ENCODE measurements around the gene DLGAP1.

DLGAP1 gene

GRCh38 chr18:3554811-3555427, 900.2 kb downstream of the DLGAP1 start:
- Histone ChIP-seq H3K27me3 (ENCODE audit: control insufficient read depth in 1 of 2, insufficient read depth in 2 of 2, low read length in 2 of 2) (no peaks in the 10 kb centered on the region), H3K4me3 (ENCODE audit: low read length in 2 of 2) (no peak overlapping the region), H3K36me3 (ENCODE audit: control insufficient read depth in 2 of 2, insufficient read depth in 2 of 2, low read length in 2 of 2) (no peaks in the 10 kb centered on the region), H3K4me1 (ENCODE audit: control insufficient read depth, insufficient read depth, low read length) (no peaks in the 10 kb centered on the region), H3K9ac (ENCODE audit: low read length in 2 of 2) (no peak overlapping the region), H3K9me3 (ENCODE audit: control insufficient read depth in 2 of 2, low read length in 2 of 2) (no peaks in the 10 kb centered on the region), H3K27ac (ENCODE audit: low read length) (no peak overlapping the region)

GRCh38 chr18:3554091-3554601, 901.0 kb downstream of the DLGAP1 start:
- Histone ChIP-seq H3K27me3 (ENCODE audit: control insufficient read depth in 1 of 2, insufficient read depth in 2 of 2, low read length in 2 of 2) (no peaks in the 10 kb centered on the region), H3K4me1 (ENCODE audit: control insufficient read depth, insufficient read depth, low read length) (no peaks in the 10 kb centered on the region), H3K36me3 (ENCODE audit: control insufficient read depth in 2 of 2, insufficient read depth in 2 of 2, low read length in 2 of 2) (no peaks in the 10 kb centered on the region), H3K4me3 (ENCODE audit: low read length in 2 of 2) (no peak overlapping the region), H3K9ac (ENCODE audit: low read length in 2 of 2) (no peak overlapping the region), H3K27ac (ENCODE audit: low read length) (no peak overlapping the region), H3K9me3 (ENCODE audit: control insufficient read depth in 2 of 2, low read length in 2 of 2) (no peaks in the 10 kb centered on the region)

GRCh38 chr18:3552305-3552704, 902.8 kb downstream of the DLGAP1 start:
- no peak overlapping the region for H3K4me3 ChIP-seq (ENCODE audit: low read length in 2 of 2)
- H3K9ac ChIP-seq (ENCODE audit: low read length in 2 of 2), result no peak overlapping the region
- no peak overlapping the region for H3K27ac ChIP-seq (ENCODE audit: low read length)
- H3K9me3 ChIP-seq (ENCODE audit: control insufficient read depth in 2 of 2, low read length in 2 of 2), result no peaks in the 10 kb centered on the region
- no peaks in the 10 kb centered on the region for H3K4me1 ChIP-seq (ENCODE audit: control insufficient read depth, insufficient read depth, low read length)
- no peaks in the 10 kb centered on the region for H3K27me3 ChIP-seq (ENCODE audit: control insufficient read depth in 1 of 2, insufficient read depth in 2 of 2, low read length in 2 of 2)
- H3K36me3 ChIP-seq (ENCODE audit: control insufficient read depth in 2 of 2, insufficient read depth in 2 of 2, low read length in 2 of 2), result no peaks in the 10 kb centered on the region

GRCh38 chr18:3547891-3548615, 907.1 kb downstream of the DLGAP1 start:
- Histone ChIP-seq H3K9ac (ENCODE audit: low read length in 2 of 2) (no peak overlapping the region), H3K36me3 (ENCODE audit: control insufficient read depth in 2 of 2, insufficient read depth in 2 of 2, low read length in 2 of 2) (no peaks in the 10 kb centered on the region), H3K4me3 (ENCODE audit: low read length in 2 of 2) (no peak overlapping the region), H3K27me3 (ENCODE audit: control insufficient read depth in 1 of 2, insufficient read depth in 2 of 2, low read length in 2 of 2) (no peaks in the 10 kb centered on the region), H3K9me3 (ENCODE audit: control insufficient read depth in 2 of 2, low read length in 2 of 2) (no peaks in the 10 kb centered on the region), H3K4me1 (ENCODE audit: control insufficient read depth, insufficient read depth, low read length) (no peaks in the 10 kb centered on the region), H3K27ac (ENCODE audit: low read length) (no peak overlapping the region)

GRCh38 chr18:3546106-3546505, 909.0 kb downstream of the DLGAP1 start:
- Histone ChIP-seq H3K4me1 (ENCODE audit: control insufficient read depth, insufficient read depth, low read length) (no peaks in the 10 kb centered on the region), H3K9me3 (ENCODE audit: control insufficient read depth in 2 of 2, low read length in 2 of 2) (no peaks in the 10 kb centered on the region), H3K27me3 (ENCODE audit: control insufficient read depth in 1 of 2, insufficient read depth in 2 of 2, low read length in 2 of 2) (no peaks in the 10 kb centered on the region), H3K9ac (ENCODE audit: low read length in 2 of 2) (no peak overlapping the region), H3K27ac (ENCODE audit: low read length) (no peak overlapping the region), H3K36me3 (ENCODE audit: control insufficient read depth in 2 of 2, insufficient read depth in 2 of 2, low read length in 2 of 2) (no peaks in the 10 kb centered on the region), H3K4me3 (ENCODE audit: low read length in 2 of 2) (no peak overlapping the region)

GRCh38 chr18:3544537-3544936, 910.6 kb downstream of the DLGAP1 start:
- Histone ChIP-seq H3K9me3 (ENCODE audit: control insufficient read depth in 2 of 2, low read length in 2 of 2) (no peaks in the 10 kb centered on the region), H3K9ac (ENCODE audit: low read length in 2 of 2) (no peak overlapping the region), H3K27me3 (ENCODE audit: control insufficient read depth in 1 of 2, insufficient read depth in 2 of 2, low read length in 2 of 2) (no peaks in the 10 kb centered on the region), H3K27ac (ENCODE audit: low read length) (no peak overlapping the region), H3K4me3 (ENCODE audit: low read length in 2 of 2) (no peak overlapping the region), H3K36me3 (ENCODE audit: control insufficient read depth in 2 of 2, insufficient read depth in 2 of 2, low read length in 2 of 2) (no peaks in the 10 kb centered on the region), H3K4me1 (ENCODE audit: control insufficient read depth, insufficient read depth, low read length) (no peaks in the 10 kb centered on the region)

- Histone ChIP-seq H3K27me3 (ENCODE audit: control insufficient read depth in 1 of 2, insufficient read depth in 2 of 2, low read length in 2 of 2) (no peaks in the 10 kb centered on the region), H3K4me3 (ENCODE audit: low read length in 2 of 2) (no peak overlapping the region), H3K27ac (ENCODE audit: low read length) (no peak overlapping the region), H3K4me1 (ENCODE audit: control insufficient read depth, insufficient read depth, low read length) (no peaks in the 10 kb centered on the region), H3K36me3 (ENCODE audit: control insufficient read depth in 2 of 2, insufficient read depth in 2 of 2, low read length in 2 of 2) (no peaks in the 10 kb centered on the region), H3K9me3 (ENCODE audit: control insufficient read depth in 2 of 2, low read length in 2 of 2) (no peaks in the 10 kb centered on the region), H3K9ac (ENCODE audit: low read length in 2 of 2) (no peak overlapping the region)
These were observed 913.3 kb downstream of the DLGAP1 start for GRCh38 chr18:3541549-3542386.

GRCh38 chr18:3540805-3541548, 914.1 kb downstream of the DLGAP1 start:
- no peaks in the 10 kb centered on the region for H3K36me3 ChIP-seq (ENCODE audit: control insufficient read depth in 2 of 2, insufficient read depth in 2 of 2, low read length in 2 of 2)

GRCh38 chr18:3538954-3539617, 916.0 kb downstream of the DLGAP1 start:
- H3K27ac ChIP-seq (ENCODE audit: low read length), result no peak overlapping the region

More at GRCh38 chr18:3540805-3541548, 914.1 kb downstream of the DLGAP1 start:
- Histone ChIP-seq H3K9me3 (ENCODE audit: control insufficient read depth in 2 of 2, low read length in 2 of 2) (no peaks in the 10 kb centered on the region), H3K4me1 (ENCODE audit: control insufficient read depth, insufficient read depth, low read length) (no peaks in the 10 kb centered on the region), H3K27ac (ENCODE audit: low read length) (no peak overlapping the region), H3K9ac (ENCODE audit: low read length in 2 of 2) (no peak overlapping the region), H3K27me3 (ENCODE audit: control insufficient read depth in 1 of 2, insufficient read depth in 2 of 2, low read length in 2 of 2) (no peaks in the 10 kb centered on the region), H3K4me3 (ENCODE audit: low read length in 2 of 2) (no peak overlapping the region)

GRCh38 chr18:3538456-3538855, 916.7 kb downstream of the DLGAP1 start:
- H3K27me3 ChIP-seq (ENCODE audit: control insufficient read depth in 1 of 2, insufficient read depth in 2 of 2, low read length in 2 of 2), result no peaks in the 10 kb centered on the region
- H3K27ac ChIP-seq (ENCODE audit: low read length), result no peak overlapping the region
- H3K9me3 ChIP-seq (ENCODE audit: control insufficient read depth in 2 of 2, low read length in 2 of 2), result peaks cover 0 to 3% of the 10 kb centered on the region in 2 donors
- H3K36me3 ChIP-seq (ENCODE audit: control insufficient read depth in 2 of 2, insufficient read depth in 2 of 2, low read length in 2 of 2), result no peaks in the 10 kb centered on the region
- H3K4me1 ChIP-seq (ENCODE audit: control insufficient read depth, insufficient read depth, low read length), result no peaks in the 10 kb centered on the region
- no peak overlapping the region for H3K9ac ChIP-seq (ENCODE audit: low read length in 2 of 2)
- H3K4me3 ChIP-seq (ENCODE audit: low read length in 2 of 2), result no peak overlapping the region

More at GRCh38 chr18:3538954-3539617, 916.0 kb downstream of the DLGAP1 start:
- no peaks in the 10 kb centered on the region for H3K4me1 ChIP-seq (ENCODE audit: control insufficient read depth, insufficient read depth, low read length)
- H3K9me3 ChIP-seq (ENCODE audit: control insufficient read depth in 2 of 2, low read length in 2 of 2), result peaks cover 0 to 2% of the 10 kb centered on the region in 2 donors
- no peak overlapping the region for H3K4me3 ChIP-seq (ENCODE audit: low read length in 2 of 2)
- H3K9ac ChIP-seq (ENCODE audit: low read length in 2 of 2), result no peak overlapping the region
- H3K27me3 ChIP-seq (ENCODE audit: control insufficient read depth in 1 of 2, insufficient read depth in 2 of 2, low read length in 2 of 2), result no peaks in the 10 kb centered on the region
- H3K36me3 ChIP-seq (ENCODE audit: control insufficient read depth in 2 of 2, insufficient read depth in 2 of 2, low read length in 2 of 2), result no peaks in the 10 kb centered on the region

All from stomach smooth muscle (tissue), 2 donors.